GM13976 (cell line): ENCODE measurements around the gene LRP1B.

Source experiments
- DNase-seq: peaks from one replicate; pipeline ENCODE4 v3.0.0; 2012; ENCODE audit warnings: low spot score
- in situ Hi-C: fragments of 300-500 bp; cut with MboI; formaldehyde crosslinking; loops from one replicate; pipeline ENCODE4 v1.12.0; 2022; ENCODE audit warnings: low sequenced_read_pairs, mixed read lengths, inconsistent platforms; ENCODE audit not compliant: unreplicated experiment
- TF ChIP-seq, protein P1 (sequence below): IDR thresholded peaks from 2 replicates; pipeline ENCODE4 v1.5.1; 2012; ENCODE audit warnings: borderline replicate concordance, mild to moderate bottlenecking; ENCODE audit not compliant: insufficient read depth; ENCODE audit errors: extremely low read depth, missing control alignments, control extremely low read depth

LRP1B gene

GRCh38 chr2:141931797-141932196, 199.0 kb downstream of the LRP1B start:
- in situ Hi-C loops = no loop called here
- TF ChIP-seq, protein P1, sequence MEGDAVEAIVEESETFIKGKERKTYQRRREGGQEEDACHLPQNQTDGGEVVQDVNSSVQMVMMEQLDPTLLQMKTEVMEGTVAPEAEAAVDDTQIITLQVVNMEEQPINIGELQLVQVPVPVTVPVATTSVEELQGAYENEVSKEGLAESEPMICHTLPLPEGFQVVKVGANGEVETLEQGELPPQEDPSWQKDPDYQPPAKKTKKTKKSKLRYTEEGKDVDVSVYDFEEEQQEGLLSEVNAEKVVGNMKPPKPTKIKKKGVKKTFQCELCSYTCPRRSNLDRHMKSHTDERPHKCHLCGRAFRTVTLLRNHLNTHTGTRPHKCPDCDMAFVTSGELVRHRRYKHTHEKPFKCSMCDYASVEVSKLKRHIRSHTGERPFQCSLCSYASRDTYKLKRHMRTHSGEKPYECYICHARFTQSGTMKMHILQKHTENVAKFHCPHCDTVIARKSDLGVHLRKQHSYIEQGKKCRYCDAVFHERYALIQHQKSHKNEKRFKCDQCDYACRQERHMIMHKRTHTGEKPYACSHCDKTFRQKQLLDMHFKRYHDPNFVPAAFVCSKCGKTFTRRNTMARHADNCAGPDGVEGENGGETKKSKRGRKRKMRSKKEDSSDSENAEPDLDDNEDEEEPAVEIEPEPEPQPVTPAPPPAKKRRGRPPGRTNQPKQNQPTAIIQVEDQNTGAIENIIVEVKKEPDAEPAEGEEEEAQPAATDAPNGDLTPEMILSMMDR = no peak
- no peak for DNase-seq

- in situ Hi-C loops = no loop called here
Measured at GRCh38 chr2:141930803-141931202, 200.0 kb downstream of the LRP1B start.

GRCh38 chr2:141929331-141930252, 201.2 kb downstream of the LRP1B start:
- no peak for DNase-seq

More at GRCh38 chr2:141930803-141931202, 200.0 kb downstream of the LRP1B start:
- TF ChIP-seq, protein P1 = no peak
- DNase-seq = no peak

DNA sequence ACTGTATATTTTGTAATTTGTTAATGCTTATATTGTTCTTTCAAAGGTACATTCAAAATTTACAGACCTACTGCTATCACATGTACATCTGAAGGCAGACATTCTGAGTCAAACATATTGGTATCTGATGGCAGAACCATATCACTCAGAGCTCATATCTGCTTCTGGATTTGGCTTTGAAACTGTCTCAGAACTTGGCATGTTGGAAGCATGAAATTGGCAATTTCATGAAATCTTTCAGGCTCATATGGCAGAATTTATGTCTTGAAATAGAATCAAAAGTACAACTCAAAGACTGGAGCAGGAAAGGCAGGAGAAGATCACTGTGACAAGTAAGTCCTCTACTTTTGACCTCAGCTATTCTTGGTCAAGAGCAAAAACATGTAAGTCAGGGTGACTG, 202.3 kb downstream of the LRP1B start:
- TF ChIP-seq, protein P1 = no peak
- no peak for DNase-seq
- in situ Hi-C loops = no loop called here

More at GRCh38 chr2:141929331-141930252, 201.2 kb downstream of the LRP1B start:
- TF ChIP-seq, protein P1 = no peak
- in situ Hi-C loops = no loop called here

DNA sequence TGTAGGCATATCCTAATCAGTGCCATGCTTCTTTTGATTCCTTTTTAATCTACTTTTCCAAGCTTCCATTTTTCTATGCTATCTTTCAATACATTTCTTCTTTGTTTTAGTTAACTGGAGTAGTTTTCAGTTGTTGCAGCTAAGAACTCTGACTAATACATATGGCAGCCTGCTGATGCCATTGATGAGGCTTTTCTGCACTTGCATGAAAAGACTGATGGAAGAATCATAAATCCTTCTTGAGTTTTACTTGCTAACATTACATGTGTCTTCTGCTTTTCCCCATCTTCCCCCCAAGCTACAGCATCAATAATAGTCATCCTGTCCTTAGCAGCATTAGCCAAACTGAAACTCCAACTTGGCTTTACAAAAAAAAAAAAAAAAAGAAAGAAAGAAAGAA, 203.3 kb downstream of the LRP1B start:
- TF ChIP-seq, protein P1 = no peak
- in situ Hi-C loops = no loop called here
- no peak for DNase-seq

DNA sequence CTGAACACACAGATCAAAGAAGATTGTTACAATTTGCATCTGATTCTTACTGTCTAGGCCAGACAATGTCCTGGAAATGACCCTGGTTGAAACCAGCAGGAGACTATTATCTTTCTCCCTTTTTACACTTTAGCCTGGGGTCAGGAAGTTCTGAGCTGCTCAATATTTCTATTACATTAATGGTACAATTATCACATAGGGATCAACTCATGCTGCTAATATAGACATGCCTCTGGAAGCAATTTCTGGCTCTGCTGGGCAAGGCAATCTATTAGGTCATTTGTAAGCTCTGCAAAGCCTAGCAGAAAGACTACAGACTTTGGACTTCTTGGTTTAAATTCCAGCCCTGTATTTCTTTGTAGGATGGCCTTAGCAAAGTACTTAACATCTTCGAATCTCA, 205.3 kb downstream of the LRP1B start:
- DNase-seq = no peak
- in situ Hi-C loops = no loop called here
- TF ChIP-seq, protein P1 = no peak
